ENCODE measurements around the gene CTAGE4. TPM values are rescaled to one million over a fixed set of nuclear protein-coding genes. Genes with fewer than 3 reads are reported as not detected.
"Not testable (repeated sequence)": the region's sequence is repeated elsewhere in the genome, so short reads cannot be mapped to it uniquely, and the experiment has no call there.

CTAGE4 gene
- total RNA-seq, 1 donor from 2014 or later, result 0.56 TPM

DNA sequence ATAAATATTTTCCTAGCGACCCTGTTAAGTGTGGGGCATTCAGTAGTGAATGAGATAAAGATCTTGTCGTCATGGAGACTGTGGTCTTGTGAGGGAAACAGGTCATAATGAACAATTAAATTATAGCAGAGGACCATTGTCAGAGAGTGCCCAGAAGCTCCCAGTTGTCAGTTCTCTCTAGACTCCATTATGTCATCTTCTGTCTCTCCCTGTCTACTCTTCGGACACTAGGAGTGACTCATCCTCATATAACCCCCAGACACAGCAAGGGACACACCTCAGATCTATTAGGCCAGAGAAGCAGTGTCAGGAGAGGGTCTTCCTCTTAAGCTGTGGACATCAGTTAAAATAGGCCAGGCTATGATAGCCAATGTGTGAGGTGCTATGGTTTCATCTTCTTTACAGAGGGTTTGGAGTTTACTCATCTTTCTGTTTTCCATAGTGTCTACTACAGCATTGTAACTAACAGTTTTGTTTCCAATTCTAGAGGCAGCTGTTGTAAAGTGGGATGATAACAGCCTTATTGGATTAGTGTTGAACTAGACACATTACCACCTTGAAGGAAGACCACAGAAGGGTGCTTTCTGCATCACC, 5.4 kb downstream of the CTAGE4 start:
- H3K27me3 Mint-ChIP-seq; H3K4me1 Mint-ChIP-seq; intact Hi-C loops (cut with micrococcal nuclease); H3K36me3 Mint-ChIP-seq (ENCODE audit: low read depth); H3K27ac Mint-ChIP-seq; H3K9me3 Mint-ChIP-seq; DNase-seq; H3K4me3 Mint-ChIP-seq: not testable (repeated sequence)

DNA sequence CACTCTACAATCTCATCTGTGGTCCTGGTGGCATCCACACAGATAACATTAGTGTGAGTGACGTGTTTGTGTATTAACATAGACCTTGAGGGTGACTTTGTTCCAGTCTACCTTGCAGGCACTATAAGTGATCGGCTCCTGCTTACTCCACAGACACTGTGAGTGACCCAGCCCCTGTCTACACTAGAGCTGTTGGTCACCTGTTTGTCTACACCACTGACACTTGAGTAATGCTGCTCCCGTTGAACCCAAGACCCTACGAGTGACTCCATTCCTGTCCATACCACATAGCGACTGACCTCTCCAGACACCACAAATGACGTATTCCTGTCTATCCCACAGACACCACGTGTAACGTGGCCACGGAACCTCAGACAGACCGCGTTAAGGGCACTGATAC, 10.5 kb downstream of the CTAGE4 start:
- DNase-seq; H3K36me3 Mint-ChIP-seq (ENCODE audit: low read depth); intact Hi-C loops (cut with micrococcal nuclease); H3K4me1 Mint-ChIP-seq; H3K27ac Mint-ChIP-seq; H3K4me3 Mint-ChIP-seq; H3K9me3 Mint-ChIP-seq; H3K27me3 Mint-ChIP-seq: not testable (repeated sequence)

DNA sequence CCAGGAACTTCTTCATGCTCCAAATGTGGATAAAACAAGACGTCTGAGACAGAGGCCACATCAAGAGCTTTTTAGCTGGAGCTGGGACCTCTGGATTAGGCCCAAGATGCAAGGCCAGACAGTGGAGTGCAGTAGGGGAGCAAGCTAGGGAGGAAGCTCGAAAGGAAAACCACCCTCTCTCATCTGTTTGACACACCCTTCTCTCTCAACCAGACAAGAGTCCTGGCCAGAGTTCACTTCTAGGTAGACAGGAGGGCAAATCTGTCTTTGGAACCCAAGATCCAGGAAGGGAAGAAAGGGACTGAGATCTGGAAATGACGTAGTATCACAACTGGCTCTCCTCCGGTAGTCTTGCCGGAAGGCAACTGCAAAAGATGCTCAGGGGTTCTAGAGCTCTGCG, 11.2 kb downstream of the CTAGE4 start:
- H3K4me1 Mint-ChIP-seq; intact Hi-C loops (cut with micrococcal nuclease); H3K27ac Mint-ChIP-seq; H3K36me3 Mint-ChIP-seq (ENCODE audit: low read depth); H3K27me3 Mint-ChIP-seq; H3K9me3 Mint-ChIP-seq; DNase-seq; H3K4me3 Mint-ChIP-seq: not testable (repeated sequence)

DNA sequence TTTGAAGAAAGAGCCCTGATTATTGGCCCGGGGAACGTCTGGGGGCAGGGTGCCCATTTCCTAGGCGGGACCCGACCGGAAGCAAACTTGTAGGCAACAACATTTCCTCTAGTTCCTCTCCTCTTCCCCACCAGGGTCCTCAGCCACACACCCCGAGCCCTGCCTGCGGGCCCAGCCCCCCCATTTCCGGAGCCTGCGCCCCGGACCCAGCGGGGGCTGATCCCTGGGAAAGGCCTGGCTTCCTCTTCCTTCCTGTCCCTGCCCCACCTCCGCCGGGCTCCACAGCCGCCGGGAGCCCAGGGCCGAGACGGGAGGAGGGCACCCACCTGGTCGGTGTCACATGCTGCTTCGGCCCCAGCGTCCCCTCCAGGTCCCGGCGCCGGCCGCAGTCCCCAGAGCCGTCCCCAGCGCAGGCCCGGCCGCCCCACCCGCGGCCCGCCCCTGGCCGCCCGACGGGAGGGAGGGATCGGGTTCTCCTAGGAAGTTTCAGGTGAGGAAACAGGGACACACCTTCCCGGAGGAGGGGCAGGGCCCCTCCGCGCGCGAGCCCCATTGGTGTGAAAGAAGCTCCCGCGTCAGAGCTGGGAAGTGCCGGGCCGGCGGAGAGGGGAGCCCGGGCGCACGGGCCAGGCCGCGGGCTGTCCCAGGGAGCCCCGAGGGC, 12.1 kb downstream of the CTAGE4 start, which contains the start of gene ARHGEF35:
Gene ARHGEF35, minus strand, starts transcription at position 622 of the 661 bp plus-strand sequence. CDS start 7,450 bp downstream, outside the sequence.
- H3K4me1 Mint-ChIP-seq; H3K36me3 Mint-ChIP-seq (ENCODE audit: low read depth); H3K9me3 Mint-ChIP-seq; DNase-seq; H3K27me3 Mint-ChIP-seq; intact Hi-C loops (cut with micrococcal nuclease): not testable (repeated sequence)
- Mint-ChIP-seq H3K4me3 (peak within 1 kb of the TSS; percentile 71), H3K27ac (peak within 1 kb of the TSS; percentile 47)

DNA sequence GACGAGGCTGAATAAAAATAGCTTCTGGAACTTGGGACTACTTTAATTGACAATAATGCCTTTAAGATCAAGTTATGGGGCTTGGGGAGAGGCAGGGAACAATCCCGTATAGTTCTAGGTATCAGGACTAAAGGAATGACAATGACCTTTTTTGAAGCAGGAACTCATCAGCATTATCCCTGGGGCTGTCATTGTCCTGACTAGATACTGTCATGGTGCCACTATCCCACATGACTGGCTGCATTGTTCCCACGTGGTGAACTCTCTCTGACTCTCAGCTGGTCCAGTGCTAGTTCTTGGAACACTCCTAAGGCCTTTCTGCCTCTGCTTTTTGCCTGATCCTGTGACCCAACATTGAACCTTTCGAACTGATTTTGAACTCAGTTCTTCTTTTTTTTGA, 15.7 kb downstream of the CTAGE4 start:
- DNase-seq; H3K27me3 Mint-ChIP-seq; H3K4me1 Mint-ChIP-seq; intact Hi-C loops (cut with micrococcal nuclease); H3K9me3 Mint-ChIP-seq; H3K4me3 Mint-ChIP-seq; H3K36me3 Mint-ChIP-seq (ENCODE audit: low read depth); H3K27ac Mint-ChIP-seq: not testable (repeated sequence)

DNA sequence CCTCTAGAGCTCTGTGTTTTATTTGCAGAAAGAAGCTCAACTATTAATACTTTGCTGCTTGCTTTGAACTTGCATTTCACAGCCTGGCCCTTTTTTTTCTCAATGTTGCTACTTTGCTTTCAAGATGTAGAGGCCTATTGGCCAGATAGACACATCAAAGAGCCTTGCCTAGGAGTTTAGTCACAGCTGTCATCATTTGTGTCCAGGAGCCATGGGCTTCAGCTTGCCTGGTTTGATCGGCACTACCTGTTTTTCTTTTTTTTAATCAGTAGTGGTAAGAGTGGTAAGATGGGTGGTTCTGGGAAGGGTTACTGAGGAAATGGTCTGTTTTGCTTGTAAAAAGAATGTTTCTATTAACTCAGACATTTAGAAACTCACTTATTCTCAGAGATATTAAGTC, 18.7 kb downstream of the CTAGE4 start:
- H3K27me3 Mint-ChIP-seq; H3K4me1 Mint-ChIP-seq; H3K27ac Mint-ChIP-seq; H3K36me3 Mint-ChIP-seq (ENCODE audit: low read depth); H3K9me3 Mint-ChIP-seq; DNase-seq; intact Hi-C loops (cut with micrococcal nuclease); H3K4me3 Mint-ChIP-seq: not testable (repeated sequence)

DNA sequence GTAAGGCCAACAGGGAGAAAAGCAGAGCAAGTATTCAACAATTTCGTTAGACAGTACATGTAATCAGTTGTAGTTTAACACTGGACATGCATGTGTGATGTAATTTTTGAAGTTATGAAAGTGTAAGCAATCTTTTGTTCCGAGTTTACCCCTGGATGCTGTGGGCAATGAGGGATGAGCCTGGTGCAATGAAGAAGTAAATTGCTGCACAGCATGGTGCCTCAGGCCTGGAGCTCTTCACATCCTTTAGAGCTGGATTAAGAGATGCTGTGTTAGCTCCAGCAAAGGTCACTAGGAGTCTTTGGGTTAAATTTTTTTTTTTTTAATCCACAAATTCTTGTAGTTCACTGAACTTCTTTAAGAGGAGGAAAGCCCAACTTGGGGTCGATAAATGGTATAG, 19.8 kb downstream of the CTAGE4 start:
- DNase-seq; H3K27ac Mint-ChIP-seq; intact Hi-C loops (cut with micrococcal nuclease); H3K36me3 Mint-ChIP-seq (ENCODE audit: low read depth); H3K4me3 Mint-ChIP-seq; H3K9me3 Mint-ChIP-seq; H3K4me1 Mint-ChIP-seq; H3K27me3 Mint-ChIP-seq: not testable (repeated sequence)

DNA sequence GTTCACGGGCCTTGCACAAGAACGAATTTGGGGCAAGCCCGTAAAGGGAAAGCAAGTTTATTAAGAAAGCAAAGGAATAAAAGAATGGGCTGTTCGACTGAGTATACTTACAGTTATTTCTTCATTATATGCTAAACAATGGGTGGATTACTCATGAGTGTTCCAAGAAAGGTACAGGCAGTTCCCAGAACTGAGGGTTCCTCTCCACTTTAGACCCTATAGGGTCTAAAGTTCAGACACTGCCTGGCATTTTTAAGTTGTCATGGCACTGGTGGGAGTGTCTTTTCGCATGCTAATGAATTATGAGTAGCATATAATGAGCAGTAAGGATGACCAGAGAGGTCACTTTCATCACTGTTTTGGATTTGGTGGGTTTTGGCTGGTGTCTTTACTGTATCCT, 22.0 kb downstream of the CTAGE4 start:
- H3K27ac Mint-ChIP-seq; H3K4me3 Mint-ChIP-seq; H3K9me3 Mint-ChIP-seq; DNase-seq; H3K36me3 Mint-ChIP-seq (ENCODE audit: low read depth); H3K4me1 Mint-ChIP-seq; H3K27me3 Mint-ChIP-seq; intact Hi-C loops (cut with micrococcal nuclease): not testable (repeated sequence)

DNA sequence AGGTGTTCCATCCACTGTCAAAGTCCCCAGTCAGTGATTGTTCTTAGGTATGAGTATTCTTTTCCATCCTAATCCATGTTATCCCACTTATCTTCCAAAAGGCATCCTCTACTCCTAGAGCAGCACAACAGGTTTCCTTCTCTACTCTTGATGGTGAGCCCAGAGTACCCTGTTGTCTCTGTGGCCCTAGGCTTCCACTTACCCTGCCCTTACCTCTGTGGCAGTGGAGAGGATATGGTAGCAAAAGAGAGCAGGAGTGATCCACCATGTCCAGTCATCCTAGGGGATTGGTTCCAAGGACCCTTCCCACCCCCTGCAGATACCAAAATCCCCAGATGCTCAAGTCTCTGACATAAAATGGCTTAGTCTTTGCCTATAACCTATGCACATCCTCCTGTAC, 33.9 kb downstream of the CTAGE4 start:
- H3K4me1 Mint-ChIP-seq; H3K9me3 Mint-ChIP-seq; H3K36me3 Mint-ChIP-seq (ENCODE audit: low read depth); H3K4me3 Mint-ChIP-seq; intact Hi-C loops (cut with micrococcal nuclease); H3K27ac Mint-ChIP-seq; H3K27me3 Mint-ChIP-seq: not testable (repeated sequence)
- peak; percentile 33 for DNase-seq

DNA sequence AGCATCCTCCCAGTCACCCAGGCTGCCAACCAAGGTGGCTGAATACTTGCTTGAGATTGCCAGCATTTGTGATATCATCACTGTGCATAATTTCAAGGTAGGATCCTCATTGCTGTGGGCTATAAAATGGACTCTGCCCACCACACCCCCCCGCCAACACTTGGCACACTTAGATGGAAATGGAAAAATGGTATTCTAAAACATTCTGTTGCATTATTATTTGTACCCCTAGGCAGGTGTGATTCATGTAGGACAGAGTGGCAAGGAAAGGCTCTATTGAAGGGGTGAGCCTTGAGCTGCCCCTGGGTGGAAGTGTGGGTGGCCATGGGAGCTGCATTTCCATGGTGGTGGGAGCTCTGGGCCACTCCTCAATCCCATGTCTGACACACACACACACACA, 35.3 kb downstream of the CTAGE4 start:
- H3K36me3 Mint-ChIP-seq (ENCODE audit: low read depth); H3K9me3 Mint-ChIP-seq; H3K4me3 Mint-ChIP-seq; H3K27me3 Mint-ChIP-seq; H3K27ac Mint-ChIP-seq; intact Hi-C loops (cut with micrococcal nuclease); H3K4me1 Mint-ChIP-seq: not testable (repeated sequence)
- peak; percentile 48 for DNase-seq

DNA sequence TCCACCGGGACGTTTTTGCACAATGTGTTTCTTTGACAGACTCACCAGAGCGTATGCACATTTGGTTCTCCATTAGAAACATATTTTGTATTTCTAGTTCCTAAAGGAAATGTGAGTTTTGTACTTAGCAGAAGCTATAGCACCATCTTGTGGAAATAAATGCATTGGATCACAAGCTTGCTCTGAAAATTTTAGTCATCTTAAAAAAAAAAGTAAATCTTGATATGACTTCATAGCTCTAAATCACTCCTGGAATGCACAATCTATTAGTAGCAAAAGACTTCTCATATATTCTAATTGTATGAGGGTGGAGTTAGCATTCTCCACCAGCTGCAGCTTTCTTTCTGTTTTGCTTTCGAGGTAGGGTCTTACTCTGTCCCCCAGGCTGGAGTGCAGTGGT, 35.9 kb downstream of the CTAGE4 start:
- H3K36me3 Mint-ChIP-seq (ENCODE audit: low read depth); intact Hi-C loops (cut with micrococcal nuclease); H3K4me3 Mint-ChIP-seq; H3K4me1 Mint-ChIP-seq; H3K9me3 Mint-ChIP-seq; DNase-seq; H3K27ac Mint-ChIP-seq; H3K27me3 Mint-ChIP-seq: not testable (repeated sequence)

DNA sequence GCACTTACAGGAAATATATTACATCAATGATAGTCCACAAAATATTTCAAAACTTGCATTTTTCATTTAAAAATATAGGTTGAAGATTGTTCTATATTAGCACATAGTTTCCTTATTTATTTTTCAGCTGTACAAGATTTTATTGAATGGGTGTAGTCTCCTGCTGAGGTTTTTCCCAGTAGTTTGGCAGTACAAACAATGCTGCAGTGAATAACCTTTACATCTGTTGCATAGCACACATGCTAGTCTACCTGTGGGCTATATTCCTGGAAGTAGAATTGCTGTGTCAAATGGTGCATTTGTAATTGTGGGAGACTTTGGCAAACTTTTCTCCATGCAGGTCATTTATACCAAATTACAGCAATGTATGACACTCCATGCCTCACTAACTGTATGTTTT, 37.3 kb downstream of the CTAGE4 start:
- DNase-seq; H3K4me1 Mint-ChIP-seq; intact Hi-C loops (cut with micrococcal nuclease); H3K36me3 Mint-ChIP-seq (ENCODE audit: low read depth); H3K27me3 Mint-ChIP-seq; H3K27ac Mint-ChIP-seq; H3K9me3 Mint-ChIP-seq; H3K4me3 Mint-ChIP-seq: not testable (repeated sequence)

DNA sequence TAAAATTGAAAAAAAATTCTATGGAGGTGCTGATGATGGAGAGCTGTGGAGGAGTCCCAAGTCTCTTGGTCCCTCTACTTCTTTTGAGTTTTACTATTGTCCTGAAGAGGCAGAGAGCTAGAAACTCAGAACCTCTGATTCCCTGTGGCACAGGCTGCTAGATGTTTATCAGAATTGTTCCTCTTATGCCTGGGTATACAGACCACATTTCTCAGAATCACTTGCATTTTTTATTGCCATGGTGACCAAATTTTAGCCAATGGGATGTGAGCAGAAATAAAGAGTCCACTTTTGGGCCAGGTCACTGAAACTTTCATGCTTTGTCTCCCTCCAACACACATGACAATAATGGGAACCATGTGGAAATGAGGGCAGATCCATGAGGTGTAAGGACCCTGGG, 40.4 kb downstream of the CTAGE4 start:
- intact Hi-C loops (cut with micrococcal nuclease); H3K9me3 Mint-ChIP-seq; H3K36me3 Mint-ChIP-seq (ENCODE audit: low read depth); H3K27ac Mint-ChIP-seq; H3K4me1 Mint-ChIP-seq; H3K4me3 Mint-ChIP-seq; H3K27me3 Mint-ChIP-seq: not testable (repeated sequence)
- DNase-seq, result peak; percentile 39

DNA sequence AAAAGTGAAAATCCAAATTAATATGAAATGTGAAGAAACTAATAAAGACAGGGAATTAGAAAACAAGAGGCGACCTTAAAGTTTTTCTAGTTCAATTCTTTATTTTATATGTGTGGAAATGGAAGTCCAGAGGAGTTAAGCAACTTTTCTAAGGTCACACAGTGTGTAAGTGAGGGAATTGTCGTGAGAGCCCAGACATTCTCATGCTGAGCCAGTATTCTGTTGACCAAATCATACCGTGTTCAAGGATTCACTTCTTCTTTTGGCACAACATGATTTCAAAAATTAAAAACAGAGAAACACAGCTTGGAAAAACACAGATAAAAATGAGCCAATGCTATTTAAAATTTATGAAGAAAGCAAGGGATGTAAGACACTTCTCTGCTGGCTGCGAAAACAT, 43.6 kb downstream of the CTAGE4 start:
- DNase-seq, result peak; percentile 35
- H3K4me1 Mint-ChIP-seq; H3K4me3 Mint-ChIP-seq; H3K27me3 Mint-ChIP-seq; H3K36me3 Mint-ChIP-seq (ENCODE audit: low read depth); H3K9me3 Mint-ChIP-seq; intact Hi-C loops (cut with micrococcal nuclease); H3K27ac Mint-ChIP-seq: not testable (repeated sequence)

DNA sequence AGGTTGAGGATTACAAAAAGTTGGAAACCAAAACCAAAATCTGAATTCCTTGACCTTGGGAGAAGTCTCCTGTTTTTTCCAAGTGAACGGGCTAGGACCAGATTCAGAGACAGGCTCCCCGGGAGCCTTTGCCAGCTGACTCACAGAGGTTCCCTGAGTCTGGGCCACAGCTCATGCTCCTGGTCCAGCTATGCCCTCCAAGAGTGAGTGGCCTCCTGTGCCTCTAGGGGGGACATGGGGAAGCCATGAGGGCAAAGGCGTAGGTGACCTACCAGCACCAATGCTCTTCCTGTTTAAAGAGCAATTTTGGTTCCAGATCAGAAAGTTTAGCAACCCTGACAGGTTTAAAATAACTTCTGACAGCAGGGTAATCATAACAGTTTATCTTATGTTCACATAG, 45.5 kb downstream of the CTAGE4 start:
- H3K4me1 Mint-ChIP-seq; intact Hi-C loops (cut with micrococcal nuclease); H3K9me3 Mint-ChIP-seq; H3K4me3 Mint-ChIP-seq; H3K27me3 Mint-ChIP-seq; H3K36me3 Mint-ChIP-seq (ENCODE audit: low read depth); H3K27ac Mint-ChIP-seq: not testable (repeated sequence)
- DNase-seq, result peak; percentile 51

All from activated CD4-positive, alpha-beta T cell treated with anti-CD3 and anti-CD28 coated beads, Interleukin-2, amount 10 ng/mL, durations not matched to agents 24 days and 14 days (primary cell).